Measurements from ENCODE around the gene NLRP8.

NLRP8 gene

DNA sequence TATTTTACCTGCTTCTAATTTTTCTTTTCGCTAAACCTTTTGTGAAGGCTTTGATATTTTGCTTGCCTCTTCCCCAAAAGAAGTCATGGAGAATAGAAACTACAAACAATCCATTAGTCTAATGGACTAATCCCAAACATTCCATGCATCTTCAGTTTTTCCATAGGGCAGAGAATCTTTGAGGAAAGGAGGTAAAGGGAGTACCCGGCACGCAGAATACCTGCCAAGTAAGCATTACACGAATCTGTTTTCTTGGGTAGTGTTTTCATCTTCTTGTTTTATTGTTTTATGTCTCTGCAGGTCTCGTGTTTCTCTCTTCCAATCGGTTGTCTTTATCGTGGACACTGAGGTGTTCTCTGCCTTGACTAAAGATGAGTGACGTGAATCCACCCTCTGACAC lies at the start of gene NLRP8:
Gene NLRP8, plus strand, starts transcription at position 301 of the 400 bp plus-strand sequence.
- TF ChIP-seq GATA2 (IDR thresholded peaks at IDR 0.05; ENCODE audit: low read depth, low read length): no peak
- no peak for TF ChIP-seq GATA3 (IDR thresholded peaks at IDR 0.05; ENCODE audit: low read depth, low read length)

DNA sequence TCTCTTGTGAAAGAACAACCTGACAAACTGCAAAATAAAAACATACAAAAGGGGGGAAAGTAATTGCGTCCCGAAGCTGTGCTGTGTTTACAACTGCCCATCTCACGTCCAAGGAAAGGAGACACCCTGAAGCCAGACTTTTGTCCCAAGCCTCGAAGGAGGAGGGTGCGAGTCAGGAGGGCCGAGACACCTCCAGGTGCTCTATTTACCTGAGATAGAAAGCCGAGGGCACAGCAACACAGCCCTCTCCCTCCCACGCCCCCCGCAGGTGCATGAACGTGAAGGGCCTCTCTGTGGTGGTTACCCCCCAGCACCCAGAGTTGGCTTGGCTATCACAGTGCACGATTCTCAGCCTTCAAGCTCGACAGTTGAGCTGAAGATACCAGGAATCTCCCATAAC lies 48.7 kb upstream of the NLRP8 start:
- TF ChIP-seq GATA3 (IDR thresholded peaks at IDR 0.05; ENCODE audit: low read depth, low read length): no peak
- TF ChIP-seq GATA2 (IDR thresholded peaks at IDR 0.05; ENCODE audit: low read depth, low read length): no peak

DNA sequence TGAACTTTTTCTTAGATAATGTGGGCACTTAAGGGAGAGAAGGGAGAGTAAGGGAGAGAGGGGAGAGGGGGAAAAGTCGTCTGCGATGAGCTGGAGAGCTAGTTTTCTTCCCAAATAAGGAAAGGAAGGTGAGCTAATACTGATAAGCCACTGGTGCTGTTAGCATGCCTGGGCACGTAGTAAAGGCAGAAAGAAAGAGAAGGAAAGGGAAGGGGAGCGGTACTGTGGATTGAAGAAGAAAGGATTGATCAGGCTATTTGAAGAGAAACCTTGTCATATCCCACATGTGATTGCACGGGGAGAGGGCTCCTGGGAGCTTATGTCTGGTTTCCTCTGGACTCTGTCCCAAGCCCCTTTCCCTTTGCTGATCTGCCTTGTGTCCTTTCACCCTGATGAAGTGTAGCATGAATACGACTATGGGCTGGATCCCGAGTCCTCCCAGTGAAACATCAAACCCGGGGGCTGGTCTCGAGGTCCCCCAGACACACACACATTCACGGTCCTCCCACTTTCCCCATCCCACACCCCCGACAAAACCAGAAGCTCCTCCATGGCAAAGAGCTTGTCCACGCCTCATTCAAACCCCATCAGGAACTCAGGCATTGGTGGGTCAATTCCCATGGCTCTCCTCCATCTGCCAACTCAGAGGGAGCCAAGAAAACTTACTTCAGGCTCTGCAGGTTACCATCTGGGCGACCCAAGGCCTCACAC lies 46.1 kb upstream of the NLRP8 start:
- TF ChIP-seq GATA2 (IDR thresholded peaks at IDR 0.05; ENCODE audit: low read depth, low read length): no peak

DNA sequence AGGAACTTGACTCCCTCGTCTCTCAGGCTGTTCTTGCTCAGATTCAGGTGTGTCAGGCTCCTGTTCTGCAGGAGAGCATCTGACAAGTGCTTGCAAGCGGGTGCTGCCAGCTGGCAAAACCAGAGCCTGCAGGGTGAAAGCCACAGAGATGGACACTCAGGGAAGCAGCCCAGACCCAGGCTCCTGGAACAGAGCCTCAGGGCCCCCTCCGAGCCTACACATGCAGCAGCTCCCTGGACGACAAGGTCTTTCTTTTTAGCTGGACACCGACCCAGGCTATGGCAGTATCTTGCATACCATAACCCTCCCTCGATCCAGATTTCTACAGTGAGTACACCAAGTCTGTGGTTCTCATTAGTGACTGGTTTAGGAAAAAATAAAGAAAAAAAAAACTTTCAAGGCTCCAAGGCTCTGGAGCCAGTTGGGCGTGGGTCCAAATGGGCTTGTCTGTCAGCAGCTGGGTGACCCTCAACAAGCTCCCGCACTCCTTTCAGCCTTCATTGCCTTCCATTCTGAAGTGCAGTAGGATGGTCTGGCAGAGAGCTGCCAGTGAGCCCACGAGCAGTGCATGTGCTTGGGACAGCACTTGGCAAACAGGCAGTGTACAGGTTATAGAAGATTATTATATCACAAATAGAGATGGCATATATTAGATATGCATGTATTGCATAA lies 45.4 kb upstream of the NLRP8 start:
- TF ChIP-seq GATA2 (IDR thresholded peaks at IDR 0.05; ENCODE audit: low read depth, low read length): no peak
- no peak for TF ChIP-seq GATA3 (IDR thresholded peaks at IDR 0.05; ENCODE audit: low read depth, low read length)

DNA sequence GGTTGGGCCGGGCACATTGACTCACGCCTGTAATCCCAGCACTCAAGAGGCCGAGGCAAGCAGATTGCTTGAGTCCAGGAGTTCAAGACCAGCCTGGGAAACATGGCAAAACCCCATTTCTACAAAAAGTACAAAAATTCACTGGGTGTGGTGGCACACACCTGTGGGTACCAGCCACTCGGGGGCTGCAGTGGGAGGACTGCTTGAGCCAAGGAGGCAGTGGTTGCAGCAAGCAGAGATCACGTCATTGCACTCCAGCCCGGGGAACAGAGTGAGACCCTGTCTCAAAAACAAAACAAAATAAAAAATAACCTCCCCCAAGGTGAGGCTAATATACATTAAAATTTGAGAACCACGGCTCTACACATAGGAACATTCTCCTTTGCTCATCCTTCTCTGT lies 40.3 kb upstream of the NLRP8 start:
- TF ChIP-seq GATA2 (IDR thresholded peaks at IDR 0.05; ENCODE audit: low read depth, low read length): no peak
- TF ChIP-seq GATA3 (IDR thresholded peaks at IDR 0.05; ENCODE audit: low read depth, low read length): no peak

DNA sequence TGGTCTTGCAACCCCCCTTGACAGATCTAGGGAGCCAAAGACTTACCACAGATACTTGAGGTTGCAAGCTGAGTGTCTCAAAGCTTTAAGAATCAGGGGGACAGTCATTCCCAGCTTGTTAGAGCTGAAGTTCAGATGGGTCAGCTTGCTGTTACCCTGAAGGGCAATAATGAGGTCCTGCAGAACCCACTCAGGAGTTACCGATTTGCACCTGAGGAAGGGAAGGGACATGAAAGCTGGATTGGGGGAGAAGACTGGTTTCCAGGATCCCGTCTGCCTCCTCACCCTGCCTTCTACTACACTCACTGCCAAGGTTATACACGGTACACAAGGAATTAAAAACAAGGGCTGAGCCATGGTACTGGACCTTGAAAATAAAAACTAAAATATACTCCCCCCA lies 39.9 kb upstream of the NLRP8 start:
- TF ChIP-seq GATA3 (IDR thresholded peaks at IDR 0.05; ENCODE audit: low read depth, low read length) (no peak), GATA2 (IDR thresholded peaks at IDR 0.05; ENCODE audit: low read depth, low read length) (no peak)

DNA sequence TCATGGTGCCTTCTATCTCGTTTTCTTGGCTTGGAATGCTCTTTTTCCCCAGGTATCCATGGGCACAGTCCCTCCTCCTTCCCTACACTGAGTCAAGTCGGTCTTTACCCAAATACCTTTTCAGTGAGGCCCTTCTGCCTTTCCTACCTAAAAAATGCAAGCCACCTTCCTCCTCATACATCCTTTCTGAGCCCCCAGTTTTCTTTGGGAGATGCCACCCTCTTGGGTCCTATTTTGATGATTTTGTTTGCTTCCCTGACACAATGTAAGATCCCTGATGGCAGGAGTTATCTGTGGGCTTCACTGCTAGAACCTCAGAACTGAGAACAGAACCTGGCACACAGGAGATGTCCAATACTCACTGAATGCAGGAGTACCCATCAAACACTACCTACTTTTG lies 37.8 kb upstream of the NLRP8 start:
- TF ChIP-seq GATA2 (IDR thresholded peaks at IDR 0.05; ENCODE audit: low read depth, low read length) (no peak), GATA3 (IDR thresholded peaks at IDR 0.05; ENCODE audit: low read depth, low read length) (no peak)

DNA sequence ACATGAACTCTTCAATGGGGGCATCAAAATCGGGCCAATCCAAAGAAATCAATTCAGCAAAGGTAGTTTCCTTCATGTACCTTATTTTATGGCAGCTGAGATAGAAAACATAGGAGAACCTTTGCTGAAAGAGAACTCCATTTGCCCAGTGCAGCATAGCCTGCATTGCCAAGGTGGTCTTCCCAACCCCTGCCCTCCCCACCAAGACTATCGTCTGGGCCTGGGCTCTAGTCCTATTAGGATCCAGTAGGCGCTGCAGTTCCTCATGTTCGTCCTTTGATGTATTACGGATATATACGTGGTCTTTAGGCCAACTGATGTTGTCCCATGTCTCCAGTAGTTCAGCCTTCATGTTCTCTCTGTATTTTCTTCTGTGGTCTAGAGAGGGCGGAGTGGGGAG lies 34.7 kb upstream of the NLRP8 start:
- no peak for TF ChIP-seq GATA2 (IDR thresholded peaks at IDR 0.05; ENCODE audit: low read depth, low read length)
- TF ChIP-seq GATA3 (IDR thresholded peaks at IDR 0.05; ENCODE audit: low read depth, low read length): no peak

DNA sequence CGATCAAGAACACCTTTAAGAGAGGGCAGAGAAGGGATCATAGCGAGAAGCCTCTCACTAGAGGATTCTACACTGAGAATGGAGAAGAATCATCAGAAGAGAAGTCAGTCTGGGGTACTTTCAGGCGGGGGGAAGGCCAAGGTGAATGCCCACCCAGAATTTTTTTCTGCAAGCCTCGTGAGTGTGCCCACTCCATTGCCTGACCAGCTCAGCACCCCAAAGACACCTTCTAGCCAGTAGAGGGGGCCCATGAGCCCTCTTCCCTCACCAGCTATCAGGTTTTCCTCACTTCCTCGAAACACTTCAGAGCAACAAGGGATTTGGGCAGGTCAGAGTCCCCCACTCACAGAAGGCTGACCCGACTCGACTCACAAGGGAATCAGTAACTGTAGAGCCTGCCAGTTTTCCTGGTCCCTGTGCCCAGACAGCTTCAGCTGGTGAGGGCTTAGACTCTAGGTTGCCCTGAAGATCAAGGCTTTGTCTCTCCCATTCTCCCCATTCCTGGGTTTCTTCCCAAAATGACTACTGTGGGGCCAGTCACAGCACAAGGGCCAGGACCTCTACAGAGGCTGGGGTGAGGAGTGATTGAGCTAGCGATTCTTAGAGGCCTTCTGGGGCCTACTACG lies 33.9 kb upstream of the NLRP8 start:
- TF ChIP-seq GATA2 (IDR thresholded peaks at IDR 0.05; ENCODE audit: low read depth, low read length) (no peak), GATA3 (IDR thresholded peaks at IDR 0.05; ENCODE audit: low read depth, low read length) (no peak)

DNA sequence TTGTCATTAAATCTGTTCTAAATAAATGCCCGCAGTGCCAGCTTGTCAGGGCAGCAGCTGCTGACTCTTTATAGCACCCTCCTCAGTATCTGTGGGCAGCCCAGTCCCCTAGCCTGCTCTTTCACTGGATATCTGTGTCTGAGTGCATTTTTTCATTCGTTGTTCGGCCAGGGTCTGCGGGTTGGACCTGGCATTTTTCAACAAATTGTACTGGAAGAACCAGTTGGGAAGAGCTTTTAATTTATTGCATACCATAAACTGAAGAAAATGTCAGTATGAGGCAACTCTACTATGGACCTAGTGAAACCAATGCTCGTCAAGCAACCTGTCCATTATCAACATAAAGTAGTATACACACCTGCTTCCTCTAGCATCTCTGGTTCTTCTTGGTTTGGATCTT lies 24.1 kb upstream of the NLRP8 start:
- no peak for TF ChIP-seq GATA2 (IDR thresholded peaks at IDR 0.05; ENCODE audit: low read depth, low read length)
- no peak for TF ChIP-seq GATA3 (IDR thresholded peaks at IDR 0.05; ENCODE audit: low read depth, low read length)

DNA sequence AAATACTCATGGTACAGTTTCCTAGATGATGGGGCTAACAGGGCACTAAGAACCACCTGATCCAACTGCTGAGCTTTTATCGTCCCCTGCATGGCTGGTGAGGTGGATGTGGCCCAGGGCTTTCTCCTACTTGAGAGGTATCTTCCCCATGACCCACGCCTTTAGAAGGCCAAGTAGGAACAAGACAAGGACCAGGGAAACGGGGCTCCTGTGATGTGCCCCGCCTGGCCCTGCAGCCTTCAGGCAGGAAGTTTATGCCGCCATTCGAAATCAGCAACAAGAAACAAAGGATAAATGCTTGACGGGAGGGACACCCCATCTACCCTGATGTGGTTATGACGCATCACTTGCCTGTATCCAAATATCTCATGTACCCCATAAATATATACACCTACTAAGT lies 19.6 kb upstream of the NLRP8 start:
- TF ChIP-seq GATA3 (IDR thresholded peaks at IDR 0.05; ENCODE audit: low read depth, low read length) (no peak), GATA2 (IDR thresholded peaks at IDR 0.05; ENCODE audit: low read depth, low read length) (no peak)

DNA sequence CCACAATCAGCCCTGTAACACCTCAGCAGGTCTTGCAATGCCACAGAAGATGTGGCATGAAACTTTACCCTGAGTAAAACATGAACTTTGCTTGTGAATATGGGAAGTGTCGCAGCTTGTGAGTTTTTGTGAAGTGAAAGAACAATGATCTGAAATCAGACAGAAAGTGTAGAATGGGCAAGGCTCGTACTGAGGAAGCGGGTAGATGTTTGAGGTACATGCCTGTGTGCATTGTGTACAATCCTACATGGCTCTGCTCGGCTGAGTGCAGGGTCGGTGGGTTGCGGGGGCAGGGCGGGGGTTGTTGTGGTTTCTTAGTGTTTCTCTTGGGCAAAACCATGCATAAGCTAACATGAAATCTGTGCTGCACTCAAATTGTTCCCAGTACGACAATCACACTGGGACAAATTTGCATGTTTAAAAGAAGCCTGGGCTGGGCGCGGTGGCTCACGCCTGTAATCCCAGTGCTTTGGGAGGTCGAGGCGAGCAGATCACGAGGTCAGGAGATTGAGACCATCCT lies 16.6 kb upstream of the NLRP8 start:
- TF ChIP-seq GATA3 (IDR thresholded peaks at IDR 0.05; ENCODE audit: low read depth, low read length) (no peak), GATA2 (IDR thresholded peaks at IDR 0.05; ENCODE audit: low read depth, low read length) (no peak)

DNA sequence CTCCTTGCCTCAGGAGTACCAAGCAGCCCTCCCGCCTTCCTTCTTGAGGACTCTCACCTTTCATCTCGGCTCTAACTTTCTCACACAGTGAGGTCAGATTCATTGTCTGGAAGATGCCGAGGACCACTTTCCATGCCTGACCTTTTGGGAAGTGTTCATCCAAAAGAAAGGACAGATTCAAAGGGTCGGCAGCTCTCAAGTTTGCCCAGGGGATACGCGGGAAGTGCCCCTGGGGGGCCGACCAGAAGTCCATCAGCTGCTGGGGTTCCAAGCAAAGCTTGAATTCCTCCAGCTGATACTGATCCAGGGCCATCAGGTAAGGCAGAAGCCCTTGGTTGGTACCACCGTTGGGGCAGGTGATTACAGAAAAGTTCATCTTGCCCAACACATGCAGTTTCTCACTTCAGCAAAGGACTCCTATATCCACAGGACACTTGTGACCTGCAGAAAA lies 15.7 kb upstream of the NLRP8 start, which contains the start of gene NLRP13:
Gene NLRP13, minus strand, starts transcription at position 401 of the 451 bp plus-strand sequence. Its CDS starts 25 bp downstream, at position 376.
- no peak for TF ChIP-seq GATA2 (IDR thresholded peaks at IDR 0.05; ENCODE audit: low read depth, low read length)
- TF ChIP-seq GATA3 (IDR thresholded peaks at IDR 0.05; ENCODE audit: low read depth, low read length): no peak

DNA sequence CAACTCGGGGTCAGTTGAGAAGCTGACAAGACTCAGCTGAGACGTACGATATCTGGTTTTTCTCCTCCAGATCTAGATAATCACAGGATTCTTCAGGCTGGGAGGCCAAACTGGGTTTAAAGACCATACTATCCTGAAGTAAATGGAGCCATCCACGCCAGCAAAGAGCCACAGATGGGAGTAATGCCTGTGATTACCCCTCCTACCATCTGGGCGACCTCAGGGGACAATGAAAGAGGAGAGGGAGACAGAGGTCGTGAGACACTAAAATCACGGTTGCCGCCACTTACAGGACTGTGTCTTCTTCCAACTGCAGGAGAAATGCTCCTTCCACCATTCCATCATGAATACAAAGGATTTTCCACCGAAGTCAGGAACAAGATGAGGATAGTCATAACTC lies 12.4 kb upstream of the NLRP8 start:
- no peak for TF ChIP-seq GATA3 (IDR thresholded peaks at IDR 0.05; ENCODE audit: low read depth, low read length)
- TF ChIP-seq GATA2 (IDR thresholded peaks at IDR 0.05; ENCODE audit: low read depth, low read length): no peak

Measured in SH-SY5Y (cell line).